Uterus (tissue), 2 donors: ENCODE measurements around the gene NPW.

Experiments
- CTCF ChIP-seq, 4 experiments: fragments of 200-600 bp in 2 of 4; fragments of 450-650 bp in 2 of 4; sonication (generic) in 2 of 4; IDR thresholded peaks; one replicate each; pipeline ENCODE4 v1.5.1; 2016 to 2019; ENCODE audit warnings: antibody characterized with exemption in 4 of 4, mild to moderate bottlenecking in 2 of 4, moderate library complexity in 1 of 4
- POLR2A ChIP-seq, 2 donors: fragments of 450-650 bp; IDR thresholded peaks; one replicate each; pipeline ENCODE4 v1.6.1; 2016; ENCODE audit warnings: antibody characterized with exemption in 2 of 2, mild to moderate bottlenecking in 1 of 2, moderate library complexity in 1 of 2

- TF ChIP-seq CTCF (IDR thresholded peaks at IDR 0.05) (no peak), POLR2A (IDR thresholded peaks at IDR 0.05) (no peak)
Observed at GRCh38 chr16:2019921-2020831, 591 bp downstream of the NPW start.
